Pancreas (tissue), 10 donors: ENCODE data around the gene TYRO3. TPM values are rescaled to one million over a fixed set of nuclear protein-coding genes. Genes with fewer than 3 reads are reported as not detected.

ENCODE experiments used
- ATAC-seq, 4 donors: fragments of 200-7000 bp; cut with Tn5 transposase; one replicate each; pipeline versions ENCODE4 v1.8.0 to v1.9.1; 2020; ENCODE audit warnings: mild to moderate bottlenecking in 4 of 4, moderate library complexity in 4 of 4
- DNase-seq, 6 donors: peaks; one replicate each; pipeline ENCODE4 v3.0.0-alpha.2; 2020
- FAIRE-seq: peaks from 2 replicates; lab custom pipeline; 2012; peaks lifted over from hg19 to GRCh38; lab: Jason Lieb, UNC
- H3K27ac ChIP-seq, 4 donors: fragments of 200-600 bp; sonication (generic); 1 replicate in 3 of 4; 2 replicates in 1 of 4; pipeline versions ENCODE4 v1.5.0 to v1.8.0; 2020
- H3K27me3 ChIP-seq, 4 donors: fragments of 200-600 bp; one replicate each; pipeline ENCODE4 v1.8.0; 2021
- H3K36me3 ChIP-seq, 3 donors: fragments of 200-600 bp; sonication (generic) in 1 of 3; one replicate each; pipeline versions ENCODE4 v1.5.0 to v1.8.0; 2020 to 2021
- H3K4me1 ChIP-seq, 3 donors: fragments of 200-600 bp; one replicate each; pipeline ENCODE4 v1.8.0; 2021
- H3K4me3 ChIP-seq, 4 donors: fragments of 200-600 bp; sonication (generic) in 2 of 4; one replicate each; pipeline versions ENCODE4 v1.5.0 to v1.8.0; 2020 to 2021
- H3K9me3 ChIP-seq, 4 donors: fragments of 200-600 bp; one replicate each; pipeline ENCODE4 v1.8.0; 2021
- CTCF ChIP-seq, 4 donors: fragments of 200-600 bp; sonication (generic) in 3 of 4; IDR thresholded peaks; one replicate each; pipeline versions ENCODE4 v1.5.0 to v1.8.0; 2021; ENCODE audit warnings: antibody characterized with exemption in 4 of 4
- WGBS, 2 donors: extraction: QIAGEN DNeasy Blood & Tissue Kit; methylation state at CpG; one replicate each; pipeline ENCODE4 v1.1.7; 2013; 5-methylcytosine and 5-hydroxymethylcytosine counted together
- intact Hi-C, 3 donors: fragments of 100-400 bp; cut with DNase I; formaldehyde crosslinking; loops; one replicate each; pipeline versions ENCODE4 v1.11.1 to v1.14.2; 2022
- polyA plus RNA-seq, 2 donors: library from polyadenylated mRNA; stranded (reverse); fragments of 200-250 nt; gene quantifications; one replicate each; pipeline ENCODE4 v1.2.3, GENCODE V29; 2013
- total RNA-seq, 6 donors: library from RNA; stranded (reverse); fragmentation: NEBNext Ultra II Directional in 4 of 6; extraction: Animal tissue kit (Norgen Biotek cat#: 25700) in 4 of 6; gene quantifications; one replicate each; pipeline versions ENCODE4 v1.2.1 to v1.2.4, GENCODE V29; 2021 to 2023
- donor health status: healthy with polysubstance abuse.
- donor health status: DM: no; HTN: no; CAD: no; lungs with moderate emphysema.
- donor health status: DM: no; HTN: no; CAD: no.
- donor health status: control.
- donor health status: control.
- donor health status: Bipolar disorder and iron deficiency.
- donor health status: DM: yes; HTN: yes; CAD: no.
- donor health status: DM: no; HTN: no; CAD: no.
- donor health status: DM: no; HTN: no; CAD: no.
- donor health status: DM: yes; HTN: yes; CAD: no.

Gene TYRO3
- total and polyA plus RNA-seq, 8 donors = 7.3 to 14.4 (median 9.9) TPM

DNA sequence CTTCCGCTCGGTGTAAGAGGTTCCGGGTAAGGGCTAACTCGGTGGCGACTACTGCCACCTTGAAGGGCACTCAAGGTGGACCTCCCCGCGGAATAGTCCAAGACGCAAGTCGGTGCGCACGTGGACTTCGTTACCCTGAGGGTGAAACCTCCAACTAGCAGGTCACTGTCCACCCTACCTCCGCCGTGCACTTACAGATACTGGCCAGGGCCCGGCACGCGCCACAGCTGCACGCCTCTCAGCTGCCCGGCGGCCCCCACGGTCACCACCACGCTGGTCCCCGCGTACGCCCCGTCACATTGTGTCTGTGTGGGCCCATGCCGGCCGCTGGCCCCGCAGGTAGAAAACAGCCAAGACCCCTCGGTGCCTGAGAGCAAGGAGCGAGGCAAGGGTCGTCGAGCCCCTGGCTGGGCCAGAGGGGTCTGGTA, 46.5 kb upstream of the TYRO3 start:
- intact Hi-C loops = no loop called here
- ATAC-seq = no peak
- TF ChIP-seq CTCF (IDR thresholded peaks at IDR 0.05) = no peak
- peak in 1 of 6 donors; percentile 23 for DNase-seq
- Histone ChIP-seq H3K4me3 (peak overlapping the region in 2 of 4 donors; percentile 22 to 37), H3K36me3 (no peaks in the 10 kb centered on the region), H3K9me3 (no peaks in the 10 kb centered on the region), H3K27ac (no peak overlapping the region), H3K27me3 (peaks cover 0 to 9% (median 3%) of the 10 kb centered on the region in 4 donors), H3K4me1 (peaks cover 0 to 13% (median 0%) of the 10 kb centered on the region in 3 donors)
- 18% methylated on average over 33 of the region's 33 CpGs for WGBS, 2 donors
- no peak for FAIRE-seq

- Histone ChIP-seq H3K27me3 (peaks cover 0 to 9% (median 3%) of the 10 kb centered on the region in 4 donors), H3K9me3 (no peaks in the 10 kb centered on the region), H3K4me1 (peaks cover 0 to 13% (median 0%) of the 10 kb centered on the region in 3 donors), H3K27ac (no peak overlapping the region), H3K4me3 (peak overlapping the region in 3 of 4 donors; percentile 0 to 37 (median 15)), H3K36me3 (no peaks in the 10 kb centered on the region)
- peak in 1 of 6 donors; percentile 63 for DNase-seq
- FAIRE-seq = no peak
- ATAC-seq = peak in 3 of 4 donors; percentile 27 to 48 (median 37)
- intact Hi-C loops = no loop called here
- no peak for TF ChIP-seq CTCF (IDR thresholded peaks at IDR 0.05)
- WGBS, 2 donors = 15 to 19% methylated on average over 38 to 40 of the region's 40 CpGs
Measured at GRCh38 chr15:41512940-41513505, 46.0 kb upstream of the TYRO3 start.

GRCh38 chr15:41513506-41514227, 45.3 kb upstream of the TYRO3 start, which contains the start of gene LTK:
TSS of gene LTK (minus strand) at chr15:41513827. CDS start at chr15:41513709, 118 bp downstream.
- no peak for TF ChIP-seq CTCF (IDR thresholded peaks at IDR 0.05)
- H3K4me3 ChIP-seq = peak within 1 kb of the TSS in 3 of 4 donors; percentile 0 to 37 (median 15)
- DNase-seq = peak in 1 of 6 donors; percentile 28
- no peak within 1 kb of the TSS for H3K27ac ChIP-seq
- no peaks in the 10 kb centered on the region for H3K36me3 ChIP-seq
- no peak for FAIRE-seq
- no peak for ATAC-seq
- 41 to 42% methylated on average over 33 of the region's 33 CpGs for WGBS, 2 donors
- peaks cover 0 to 13% (median 0%) of the 10 kb centered on the region in 3 donors for H3K4me1 ChIP-seq
- peaks cover 0 to 9% (median 3%) of the 10 kb centered on the region in 4 donors for H3K27me3 ChIP-seq
- intact Hi-C loops = no loop called here
- no peaks in the 10 kb centered on the region for H3K9me3 ChIP-seq

DNA sequence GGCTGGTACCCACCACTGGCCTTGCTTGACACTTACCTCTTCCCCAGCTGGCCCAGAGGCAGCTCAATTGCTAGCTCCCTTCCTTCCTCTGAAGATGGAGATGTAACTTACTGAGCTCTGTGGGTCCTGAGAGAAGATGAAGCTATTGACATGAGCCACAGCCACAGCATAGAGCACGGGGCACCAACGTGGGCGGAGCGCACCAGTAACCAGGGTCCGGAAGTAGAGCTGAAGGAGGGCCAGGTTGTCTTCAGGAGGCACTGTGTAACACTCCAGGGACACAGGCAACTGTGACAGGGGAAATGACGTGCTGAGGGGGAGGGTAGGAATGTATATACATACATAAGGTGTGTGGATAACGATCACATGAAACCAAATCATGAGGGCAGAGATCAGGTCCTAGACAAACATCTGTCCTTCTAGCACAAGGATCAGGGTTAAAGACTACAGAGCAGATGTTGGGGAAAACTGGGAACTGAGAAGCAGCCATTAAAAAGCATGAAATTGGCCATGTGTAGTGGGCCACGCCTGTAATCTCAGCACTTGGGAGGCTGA, 41.0 kb upstream of the TYRO3 start:
- no peak for ATAC-seq
- DNase-seq = no peak
- peaks cover 0 to under 1% (median 0%) of the 10 kb centered on the region in 4 donors for H3K27me3 ChIP-seq
- no peaks in the 10 kb centered on the region for H3K36me3 ChIP-seq
- no peak overlapping the region for H3K4me3 ChIP-seq
- FAIRE-seq = no peak
- TF ChIP-seq CTCF (IDR thresholded peaks at IDR 0.05) = no peak
- no peak overlapping the region for H3K27ac ChIP-seq
- 89 to 96% methylated on average over 8 of the region's 8 CpGs for WGBS, 2 donors
- intact Hi-C loops = no loop called here
- H3K4me1 ChIP-seq = peaks cover 0 to 6% (median 0%) of the 10 kb centered on the region in 3 donors
- H3K9me3 ChIP-seq = no peaks in the 10 kb centered on the region
